Neutrophil (primary cell): ENCODE measurements around the gene NLRP14.

Experiments used
- H3K27ac ChIP-seq: fragments of 200-600 bp; sonication (generic); 2 replicates; pipeline ENCODE4 v1.5.1; 2016; ENCODE audit warnings: mild to moderate bottlenecking, moderate library complexity
- H3K27me3 ChIP-seq: fragments of 200-600 bp; sonication (generic); 2 replicates; pipeline ENCODE4 v1.6.0; 2016; ENCODE audit warnings: mild to moderate bottlenecking
- H3K36me3 ChIP-seq: fragments of 200-600 bp; sonication (generic); 2 replicates; pipeline ENCODE4 v1.5.1; 2017
- H3K4me1 ChIP-seq, 2 experiments: fragments of 200-600 bp in 1 of 2; sonication (generic) in 1 of 2; 1 replicate in 1 of 2; 2 replicates in 1 of 2; pipeline versions ENCODE4 v1.5.1 to v1.6.1; 2013 to 2016; ENCODE audit warnings: low read depth in 1 of 2, low read length in 1 of 2, mild to moderate bottlenecking in 1 of 2, moderate library complexity in 1 of 2; ENCODE audit not compliant: control insufficient read depth in 1 of 2, insufficient read depth in 1 of 2
- H3K4me3 ChIP-seq, 2 experiments: fragments of 200-600 bp in 1 of 2; sonication (generic) in 1 of 2; 1 replicate in 1 of 2; 2 replicates in 1 of 2; pipeline ENCODE4 v1.5.1; 2013 to 2016; ENCODE audit warnings: low read depth in 1 of 2, low read length in 1 of 2, mild to moderate bottlenecking in 1 of 2, moderate library complexity in 1 of 2
- H3K9me3 ChIP-seq: fragments of 200-600 bp; sonication (generic); 2 replicates; pipeline ENCODE4 v1.5.1; 2016
- CTCF ChIP-seq: fragments of 200-600 bp; sonication (generic); IDR thresholded peaks from 2 replicates; pipeline ENCODE4 v1.5.1; 2016; ENCODE audit warnings: antibody characterized with exemption

NLRP14 gene

GRCh38 chr11:7089328-7090251 is 69.3 kb downstream of the NLRP14 start:
- no peak overlapping the region for H3K4me3 ChIP-seq
- no peaks in the 10 kb centered on the region for H3K9me3 ChIP-seq
- no peak for TF ChIP-seq CTCF
- no peak overlapping the region for H3K27ac ChIP-seq
- no peaks in the 10 kb centered on the region for H3K4me1 ChIP-seq
- H3K27me3 ChIP-seq, result peaks cover 32% of the 10 kb centered on the region
- no peaks in the 10 kb centered on the region for H3K36me3 ChIP-seq

GRCh38 chr11:7098235-7098832 is 78.1 kb downstream of the NLRP14 start:
- no peak overlapping the region for H3K4me3 ChIP-seq
- no peak overlapping the region for H3K27ac ChIP-seq
- no peaks in the 10 kb centered on the region for H3K9me3 ChIP-seq
- no peaks in the 10 kb centered on the region for H3K4me1 ChIP-seq
- H3K27me3 ChIP-seq, result peaks cover 27% of the 10 kb centered on the region
- TF ChIP-seq CTCF, result no peak
- no peaks in the 10 kb centered on the region for H3K36me3 ChIP-seq

DNA sequence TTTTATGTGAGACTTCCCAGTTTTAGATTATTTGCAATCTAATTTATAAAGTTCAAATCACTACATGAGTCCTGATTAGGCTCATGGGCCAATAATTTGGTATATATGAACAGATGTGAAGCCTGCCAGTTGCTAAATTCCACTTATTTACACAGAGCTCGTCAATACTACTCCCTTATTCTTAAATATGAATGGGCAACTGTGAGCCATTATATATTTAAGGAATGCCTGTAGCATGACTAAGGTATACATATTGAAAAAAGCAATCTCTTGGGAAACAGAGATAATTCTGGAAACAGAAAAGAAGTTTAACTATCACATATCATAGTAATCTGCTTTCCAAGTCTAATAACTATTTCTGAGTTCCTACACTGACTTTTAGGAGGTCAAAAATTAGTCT is 95.5 kb downstream of the NLRP14 start:
- Histone ChIP-seq H3K27ac (no peak overlapping the region), H3K36me3 (no peaks in the 10 kb centered on the region), H3K4me3 (no peak overlapping the region), H3K9me3 (no peaks in the 10 kb centered on the region), H3K27me3 (peaks cover 32% of the 10 kb centered on the region), H3K4me1 (no peaks in the 10 kb centered on the region)
- no peak for TF ChIP-seq CTCF

DNA sequence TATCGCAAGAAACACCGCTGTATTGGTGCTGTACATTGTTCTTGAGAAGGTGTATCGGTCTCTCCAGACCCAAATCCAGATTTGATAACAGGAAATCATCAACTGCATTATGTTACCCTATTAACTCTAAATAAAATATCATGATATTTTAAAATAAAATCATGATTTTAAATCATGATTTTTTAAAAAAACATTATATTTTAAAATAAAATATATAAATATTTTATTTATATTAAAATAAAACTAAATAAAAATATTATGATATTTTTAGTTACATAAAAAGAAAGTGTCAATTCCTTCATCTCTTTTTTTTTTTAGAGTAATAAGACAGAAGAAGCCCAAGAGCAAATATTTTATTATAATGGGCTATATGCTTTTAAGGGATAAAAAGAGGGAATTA is 96.1 kb downstream of the NLRP14 start:
- no peak overlapping the region for H3K4me3 ChIP-seq
- TF ChIP-seq CTCF, result no peak
- no peak overlapping the region for H3K27ac ChIP-seq
- H3K9me3 ChIP-seq, result no peaks in the 10 kb centered on the region
- H3K4me1 ChIP-seq, result no peaks in the 10 kb centered on the region
- no peaks in the 10 kb centered on the region for H3K36me3 ChIP-seq
- peaks cover 36% of the 10 kb centered on the region for H3K27me3 ChIP-seq
